HepG2 (cell line): ENCODE data around the gene C1QL4. TPM values are rescaled to one million over a fixed set of nuclear protein-coding genes. Genes with fewer than 3 reads are reported as not detected.

Experiments
- ATAC-seq: fragments of 200-7000 bp; cut with Tn5 transposase; 3 replicates; pipeline ENCODE4 v1.9.1; 2020; ENCODE audit warnings: mild to moderate bottlenecking, moderate library complexity
- BruUV-seq: library from RNA; stranded (reverse); fragments of 400-500 nt; replicated peaks from 2 replicates; lab custom pipeline; 2021; lab: Mats Ljungman, UMichigan
- CTCF ChIA-PET: fragments of 300-600 bp; formaldehyde crosslinking; extraction: SDS; loops from one replicate; lab custom pipeline; 2021; ENCODE audit warnings: low total read pairs, inconsistent platforms, low intra/inter-chr PET ratio; lab: Yijun Ruan, JAX
- POLR2A ChIA-PET: fragments of 350-600 bp; sonication (Branson Sonifier 250); formaldehyde crosslinking; loops from one replicate; lab custom pipeline; 2020; ENCODE audit warnings: antibody characterized with exemption, inconsistent platforms; lab: Yijun Ruan, JAX
- DNase-seq: peaks from one replicate; pipeline ENCODE4 v3.0.0-alpha.2; 2015; ENCODE audit warnings: low spot score
- FAIRE-seq: peaks from 3 replicates; lab custom pipeline; 2011; peaks lifted over from hg19 to GRCh38; lab: Jason Lieb, UNC
- H2AFZ ChIP-seq: one replicate; pipeline ENCODE4 v1.6.1; 2011; ENCODE audit warnings: low read length, inconsistent platforms
- H3K27ac ChIP-seq: fragments of 300-600 bp; 3 replicates; pipeline ENCODE4 v1.8.0; 2011; ENCODE audit warnings: mixed run types, mild to moderate bottlenecking, mixed read lengths, low read length, inconsistent platforms; ENCODE audit not compliant: insufficient read depth; ENCODE audit errors: extremely low read length
- H3K27me3 ChIP-seq, 2 experiments: fragments of 200-600 bp in 1 of 2; 2 replicates in 1 of 2; 3 replicates in 1 of 2; pipeline versions ENCODE4 v1.6.0 to v1.8.0; 2011; ENCODE audit warnings: low read length in 2 of 2, mild to moderate bottlenecking in 2 of 2, moderate library complexity in 2 of 2, inconsistent platforms in 1 of 2; ENCODE audit not compliant: insufficient read depth in 2 of 2, control insufficient read depth in 1 of 2
- H3K36me3 ChIP-seq, 2 experiments: fragments of 200-600 bp in 1 of 2; replicated peaks in 1 of 2; 2 replicates in 1 of 2; 3 replicates in 1 of 2; pipeline versions ENCODE4 v1.5.1 to v1.8.0; 2011; ENCODE audit warnings: low read length in 2 of 2, inconsistent platforms in 1 of 2; ENCODE audit not compliant: insufficient read depth in 2 of 2, control insufficient read depth in 1 of 2
- H3K4me1 ChIP-seq: 2 replicates; pipeline ENCODE4 v1.5.1; 2012; ENCODE audit warnings: low read length, inconsistent platforms; ENCODE audit not compliant: insufficient read depth
- H3K4me2 ChIP-seq: 2 replicates; pipeline ENCODE4 v1.6.0; 2011; ENCODE audit warnings: low read depth, low read length, inconsistent platforms
- H3K4me3 ChIP-seq, 3 experiments: fragments of 200-600 bp in 1 of 3; sonication (generic), shearing (Covaris generic) in 1 of 3; replicated peaks in 1 of 3; 2 replicates each; pipeline ENCODE4 v1.5.1; 2011 to 2016; ENCODE audit warnings: low read length in 3 of 3, inconsistent platforms in 2 of 3, low read depth in 2 of 3, mild to moderate bottlenecking in 2 of 3, control low read depth in 1 of 3, mixed read lengths in 1 of 3; ENCODE audit not compliant: insufficient read depth in 1 of 3
- H3K79me2 ChIP-seq: one replicate; pipeline ENCODE4 v1.6.1; 2011; ENCODE audit warnings: low read length, inconsistent platforms; ENCODE audit not compliant: insufficient read depth
- H3K9ac ChIP-seq: 2 replicates; pipeline ENCODE4 v1.6.0; 2011; ENCODE audit warnings: mild to moderate bottlenecking, low read depth, low read length, inconsistent platforms; ENCODE audit not compliant: insufficient read depth
- H3K9me3 ChIP-seq: 2 replicates; pipeline ENCODE4 v1.5.1; 2012; ENCODE audit warnings: mild to moderate bottlenecking, low read length
- H4K20me1 ChIP-seq: 2 replicates; pipeline ENCODE4 v1.6.0; 2011; ENCODE audit warnings: inconsistent platforms, mild to moderate bottlenecking, low read length, moderate library complexity; ENCODE audit not compliant: insufficient read depth
- BORCS8-MEF2B ChIP-seq: sonication (generic); formaldehyde crosslinking; IDR thresholded peaks from 2 replicates; pipeline ENCODE4 v1.8.0; 2022; ENCODE audit warnings: mild to moderate bottlenecking, missing genetic modification reagents
- DRAP1 ChIP-seq: IDR thresholded peaks from 2 replicates; pipeline ENCODE4 v1.6.1; 2016; ENCODE audit warnings: missing genetic modification reagents, missing compliant biosample characterization
- HDAC1 ChIP-seq: sonication (generic); formaldehyde crosslinking; IDR thresholded peaks from 2 replicates; pipeline ENCODE4 v1.5.1; 2020; ENCODE audit warnings: mild to moderate bottlenecking, missing genetic modification reagents
- HNRNPLL ChIP-seq: fragments of 200-400 bp; formaldehyde crosslinking; IDR thresholded peaks from 2 replicates; pipeline ENCODE4 v1.6.1; 2017; ENCODE audit warnings: mild to moderate bottlenecking, low read depth, low read length; ENCODE audit not compliant: poor library complexity, severe bottlenecking
- KDM2A ChIP-seq: sonication (generic); formaldehyde crosslinking; IDR thresholded peaks from 2 replicates; pipeline ENCODE4 v1.4.0; 2020; ENCODE audit warnings: low read depth, missing genetic modification reagents, borderline replicate concordance
- MTA1 ChIP-seq: sonication (generic); formaldehyde crosslinking; IDR thresholded peaks from 2 replicates; pipeline ENCODE4 v1.4.0; 2020; ENCODE audit warnings: missing genetic modification reagents, mild to moderate bottlenecking, borderline replicate concordance
- NFKB2 ChIP-seq: sonication (generic); formaldehyde crosslinking; IDR thresholded peaks from 2 replicates; pipeline ENCODE4 v1.4.0; 2020; ENCODE audit warnings: missing genetic modification reagents, borderline replicate concordance
- PAX8 ChIP-seq: sonication (generic); formaldehyde crosslinking; IDR thresholded peaks from 2 replicates; pipeline ENCODE4 v1.8.0; 2022; ENCODE audit warnings: mild to moderate bottlenecking, missing genetic modification reagents, borderline replicate concordance
- REL ChIP-seq: sonication (generic); formaldehyde crosslinking; conservative IDR thresholded peaks from 2 replicates; pipeline ENCODE4 v1.8.0; 2022; ENCODE audit warnings: mild to moderate bottlenecking, missing genetic modification reagents, moderate library complexity
- REST ChIP-seq, 2 experiments: IDR thresholded peaks; 2 replicates each; pipeline ENCODE4 v1.6.1; 2011 to 2012; ENCODE audit warnings: low read length in 2 of 2, borderline replicate concordance in 1 of 2, low read depth in 1 of 2, mild to moderate bottlenecking in 1 of 2, moderate library complexity in 1 of 2
- STAG1 ChIP-seq: sonication (generic); formaldehyde crosslinking; IDR thresholded peaks from 2 replicates; pipeline ENCODE4 v1.4.0; 2020; ENCODE audit warnings: missing genetic modification reagents
- UBTF ChIP-seq: sonication (generic); formaldehyde crosslinking; IDR thresholded peaks from 2 replicates; pipeline ENCODE4 v1.4.0; 2020; ENCODE audit warnings: mild to moderate bottlenecking, missing genetic modification reagents
- ZFY ChIP-seq: sonication (generic); formaldehyde crosslinking; IDR thresholded peaks from 2 replicates; pipeline ENCODE4 v1.4.0; 2020; ENCODE audit warnings: missing genetic modification reagents
- ZNF10 ChIP-seq: sonication (generic); formaldehyde crosslinking; IDR thresholded peaks from 2 replicates; pipeline ENCODE4 v1.4.0; 2020; ENCODE audit warnings: mild to moderate bottlenecking, low read depth, missing genetic modification reagents, borderline replicate concordance
- WGBS: methylation state at CpG from one replicate; pipeline ENCODE4 v1.1.6; 2017; ENCODE audit warnings: low lambda C conversion rate; 5-methylcytosine and 5-hydroxymethylcytosine counted together
- in situ Hi-C: cut with HindIII; loops from 2 replicates; pipeline ENCODE4 v1.10.0; 2017; ENCODE audit warnings: low pct_unique_long_range_greater_than_20kb; ENCODE audit not compliant: extremely low pct_ligation_motif_present
- intact Hi-C: fragments of 100-400 bp; cut with micrococcal nuclease; formaldehyde crosslinking; loops from one replicate; pipeline ENCODE4 v1.10.0; 2022; ENCODE audit not compliant: unreplicated experiment
- polyA plus RNA-seq, 8 experiments: library from polyadenylated mRNA; depleted of rRNA in 3 of 8; stranded (reverse) in 7 of 8; unstranded in 1 of 8; fragments of >200 nt; fragmentation: Illumina TruSeq in 4 of 8; extraction: Trizol in 4 of 8; gene quantifications; 2 replicates each; pipeline versions ENCODE4 v1.2.1 to v1.2.3, GENCODE V29; 2011 to 2016; ENCODE audit warnings: low read depth in 4 of 8, missing spikeins in 1 of 8, mixed read lengths in 1 of 8; ENCODE audit not compliant: insufficient read depth in 1 of 8
- total RNA-seq, 5 experiments: library from RNA; depleted of rRNA; stranded (reverse); fragments of >200 nt; fragmentation: Illumina TruSeq; extraction: Trizol; gene quantifications; 2 replicates each; pipeline ENCODE4 v1.2.3, GENCODE V29; 2016; ENCODE audit warnings: low read depth in 1 of 5

C1QL4 gene
- total and polyA plus RNA-seq, 2 of the 13 experiments (the other 11 are each of a cell fraction or from before 2014, with no cell fraction given): 0.03 TPM; not detected in 1

GRCh38 chr12:49295082-49295936 is 41.7 kb downstream of the C1QL4 start, which contains the start of gene PRPH:
TSS of gene PRPH (plus strand) at chr12:49295147. CDS start at chr12:49295201, 54 bp downstream.
- Histone ChIP-seq H4K20me1 (no peaks in the 10 kb centered on the region), H2AFZ (no peak within 1 kb of the TSS), H3K9ac (no peak within 1 kb of the TSS), H3K4me3 (peak within 1 kb of the TSS in 2 of 3 experiments; percentile 20 to 57; a peak in 4 of 6 replicates), H3K27ac (no peak within 1 kb of the TSS), H3K4me2 (peak within 1 kb of the TSS; percentile 71), H3K79me2 (no peaks in the 10 kb centered on the region), H3K27me3 (peaks cover 16 to 69% of the 10 kb centered on the region in 2 experiments), H3K9me3 (no peaks in the 10 kb centered on the region), H3K36me3 (no peaks in the 10 kb centered on the region), H3K4me1 (peaks cover 14% of the 10 kb centered on the region)
- CTCF ChIA-PET: no interaction called here
- WGBS: 37% methylated on average over 2 of the region's 82 CpGs
- ATAC-seq (peak; percentile 17), FAIRE-seq (no peak), DNase-seq (no peak)
- POLR2A ChIA-PET: interaction anchor here (0.9 to 1.2 kb wide), 3 partner anchors 16 to 30 kb away, joined by 3 to 4 read pairs (median 4); no protein-coding TSS in a partner anchor
- in situ Hi-C loops: no loop called here
- intact Hi-C loops: no loop called here
- no TSS peak for BruUV-seq
- peak; percentile 22 for TF ChIP-seq STAG1
- no peak for TF ChIP-seq ZNF10 (CRISPR knock-in tag)
- TF ChIP-seq UBTF (CRISPR knock-in tag): peak; percentile 56; the same call in 1 of the 2 replicates
- 0 out of 2 replicates have a peak, but pooled peaks have one; percentile 37 for TF ChIP-seq NFKB2 (CRISPR knock-in tag)
- no peak for TF ChIP-seq DRAP1 (CRISPR knock-in tag)
- peak; percentile 48; the same call in 1 of the 2 replicates for TF ChIP-seq KDM2A (CRISPR knock-in tag)
- no peak for TF ChIP-seq REST (IDR thresholded peaks at IDR 0.05; ENCODE audit: borderline replicate concordance in 1 of 2, low read depth in 1 of 2, low read length in 2 of 2)
- TF ChIP-seq BORCS8-MEF2B (CRISPR knock-in tag): 0 out of 2 replicates have a peak, but pooled peaks have one; percentile 5
- TF ChIP-seq ZFY (CRISPR knock-in tag): 0 out of 2 replicates have a peak, but pooled peaks have one; percentile 28
- peak; percentile 63; the same call in 1 of the 2 replicates for TF ChIP-seq MTA1 (CRISPR knock-in tag)
- no peak for TF ChIP-seq PAX8 (CRISPR knock-in tag)
- peak; percentile 43; the same call in 1 of the 2 replicates for TF ChIP-seq HDAC1 (CRISPR knock-in tag)
- TF ChIP-seq HNRNPLL: peak; percentile 63
- 0 out of 2 replicates have a peak, but pooled peaks have one; percentile 42 for TF ChIP-seq REL
